Keratinocyte (primary cell): ENCODE results near the gene DPH6. TPM values are rescaled to one million over a fixed set of nuclear protein-coding genes. Genes with fewer than 3 reads are reported as not detected.

Source experiments
- DNase-seq: peaks from one replicate; pipeline ENCODE4 v3.0.0-alpha.2; 2011; ENCODE audit warnings: low read depth, missing footprints, low spot score
- FAIRE-seq: peaks from 2 replicates; lab custom pipeline; 2011; peaks lifted over from hg19 to GRCh38; lab: Jason Lieb, UNC
- H2AFZ ChIP-seq: 2 replicates; pipeline ENCODE4 v1.6.0; 2012; ENCODE audit warnings: low read length, control low read depth, inconsistent platforms; ENCODE audit not compliant: control insufficient read depth
- H3K27ac ChIP-seq: 2 replicates; pipeline ENCODE4 v1.5.1; 2011; ENCODE audit warnings: low read length; ENCODE audit not compliant: control insufficient read depth, insufficient read depth
- H3K27me3 ChIP-seq: 3 replicates; pipeline ENCODE4 v1.6.0; 2011; ENCODE audit warnings: low read length; ENCODE audit not compliant: control insufficient read depth, insufficient read depth; ENCODE audit errors: extremely low read depth
- H3K36me3 ChIP-seq, 2 experiments: 2 replicates in 1 of 2; 3 replicates in 1 of 2; pipeline ENCODE4 v1.5.1; 2011; ENCODE audit warnings: low read length in 2 of 2, mild to moderate bottlenecking in 1 of 2; ENCODE audit not compliant: control insufficient read depth in 2 of 2, insufficient read depth in 2 of 2; ENCODE audit errors: extremely low read depth in 1 of 2
- H3K4me1 ChIP-seq: 3 replicates; pipeline ENCODE4 v1.5.1; 2011; ENCODE audit warnings: low read length; ENCODE audit not compliant: control insufficient read depth, insufficient read depth; ENCODE audit errors: extremely low read depth
- H3K4me2 ChIP-seq: 3 replicates; pipeline ENCODE4 v1.6.0; 2011; ENCODE audit warnings: low read depth, low read length; ENCODE audit not compliant: control insufficient read depth, insufficient read depth; ENCODE audit errors: extremely low read depth
- H3K4me3 ChIP-seq, 3 experiments: fragments of 200-600 bp in 1 of 3; sonication (generic) in 1 of 3; 2 replicates in 2 of 3; 3 replicates in 1 of 3; pipeline ENCODE4 v1.5.1; 2011 to 2016; ENCODE audit warnings: low read length in 3 of 3, mild to moderate bottlenecking in 3 of 3, control low read depth in 2 of 3, inconsistent platforms in 1 of 3, low read depth in 1 of 3, mixed read lengths in 1 of 3, mixed run types in 1 of 3, moderate library complexity in 1 of 3; ENCODE audit not compliant: control insufficient read depth in 2 of 3, insufficient read depth in 2 of 3; ENCODE audit errors: extremely low read depth in 1 of 3
- H3K79me2 ChIP-seq: 2 replicates; pipeline ENCODE4 v1.6.0; 2012; ENCODE audit warnings: low read length; ENCODE audit not compliant: control insufficient read depth, insufficient read depth
- H3K9ac ChIP-seq: 3 replicates; pipeline ENCODE4 v1.6.0; 2011; ENCODE audit warnings: low read length; ENCODE audit not compliant: control insufficient read depth, insufficient read depth; ENCODE audit errors: extremely low read depth
- H3K9me1 ChIP-seq: 3 replicates; pipeline ENCODE4 v1.6.0; 2011; ENCODE audit warnings: low read length; ENCODE audit not compliant: control insufficient read depth, insufficient read depth; ENCODE audit errors: extremely low read depth
- H3K9me3 ChIP-seq: 2 replicates; pipeline ENCODE4 v1.5.1; 2012; ENCODE audit warnings: low read depth, low read length; ENCODE audit not compliant: control insufficient read depth
- H4K20me1 ChIP-seq: 3 replicates; pipeline ENCODE4 v1.6.0; 2011; ENCODE audit warnings: low read length; ENCODE audit not compliant: control insufficient read depth, insufficient read depth; ENCODE audit errors: extremely low read depth
- CTCF ChIP-seq, 3 experiments: IDR thresholded peaks in 1 of 3; conservative IDR thresholded peaks in 1 of 3; optimal IDR thresholded peaks in 1 of 3; 2 replicates in 2 of 3; 3 replicates in 1 of 3; pipeline versions ENCODE3 to v1.5.1; 2011; ENCODE audit warnings: low read length in 3 of 3, mild to moderate bottlenecking in 3 of 3, moderate library complexity in 2 of 3, control low read depth in 1 of 3, inconsistent platforms in 1 of 3; ENCODE audit not compliant: insufficient read depth in 2 of 3; ENCODE audit errors: extremely low read depth in 1 of 3
- EZH2 ChIP-seq: IDR thresholded peaks from one replicate; pipeline ENCODE4 v1.6.1; 2012; ENCODE audit warnings: inconsistent platforms, mild to moderate bottlenecking, low read length, moderate library complexity
- dilution Hi-C: fragments of 300-500 bp; cut with MboI; formaldehyde crosslinking; loops from one replicate; pipeline ENCODE4 v1.7.0; 2020; ENCODE audit warnings: low sequenced_read_pairs; ENCODE audit not compliant: extremely low pct_ligation_motif_present
- polyA plus RNA-seq, 5 experiments: library from polyadenylated mRNA; depleted of rRNA in 3 of 5; stranded (reverse) in 3 of 5; stranded (forward) in 1 of 5; unstranded in 1 of 5; fragments of >200 nt; gene quantifications; 1 replicate in 1 of 5; 2 replicates in 3 of 5; 3 replicates in 1 of 5; pipeline versions ENCODE4 v1.2.1 to v1.2.3, GENCODE V29; 2011 to 2012; ENCODE audit warnings: missing spikeins in 2 of 5, low read depth in 1 of 5, low replicate concordance in 1 of 5

Gene DPH6
- polyA plus RNA-seq, 1 donor (not counting 4 experiments of a cell fraction or from before 2014, with no cell fraction given): 13.6 TPM

GRCh38 chr15:35477312-35478262 is 68.4 kb downstream of the DPH6 start:
- H3K79me2 ChIP-seq: no peaks in the 10 kb centered on the region
- H3K4me3 ChIP-seq: no peak overlapping the region
- H3K9me3 ChIP-seq: no peaks in the 10 kb centered on the region
- no peak overlapping the region for H3K9ac ChIP-seq
- FAIRE-seq (peak; percentile 17), DNase-seq (no peak)
- dilution Hi-C loops: no loop called here
- no peaks in the 10 kb centered on the region for H4K20me1 ChIP-seq
- no peak overlapping the region for H2AFZ ChIP-seq
- no peak overlapping the region for H3K27ac ChIP-seq
- no peak overlapping the region for H3K4me2 ChIP-seq
- H3K36me3 ChIP-seq: no peaks in the 10 kb centered on the region
- no peaks in the 10 kb centered on the region for H3K27me3 ChIP-seq
- TF ChIP-seq CTCF (optimal IDR thresholded peaks at IDR 0.05 in 1 of 3, IDR thresholded peaks at IDR 0.05 in 1 of 3, conservative IDR thresholded peaks at IDR 0.05 in 1 of 3; ENCODE audit: extremely low read depth in 1 of 3, insufficient read depth in 2 of 3, low read length in 3 of 3): no peak
- TF ChIP-seq EZH2: no peak
- no peaks in the 10 kb centered on the region for H3K9me1 ChIP-seq
- peaks cover 23% of the 10 kb centered on the region for H3K4me1 ChIP-seq

- no peak for DNase-seq
- FAIRE-seq: no peak
- dilution Hi-C loops: no loop called here
Observed at GRCh38 chr15:35471024-35471423, 74.9 kb downstream of the DPH6 start.

More at GRCh38 chr15:35471024-35471423, 74.9 kb downstream of the DPH6 start:
- Histone ChIP-seq H3K4me3 (no peak overlapping the region), H2AFZ (no peak overlapping the region), H3K9me1 (no peaks in the 10 kb centered on the region), H3K27ac (no peak overlapping the region), H3K4me2 (no peak overlapping the region), H3K9me3 (no peaks in the 10 kb centered on the region), H3K27me3 (no peaks in the 10 kb centered on the region), H3K79me2 (no peaks in the 10 kb centered on the region), H3K36me3 (no peaks in the 10 kb centered on the region), H3K4me1 (no peaks in the 10 kb centered on the region), H4K20me1 (no peaks in the 10 kb centered on the region), H3K9ac (no peak overlapping the region)
- TF ChIP-seq CTCF (optimal IDR thresholded peaks at IDR 0.05 in 1 of 3, IDR thresholded peaks at IDR 0.05 in 1 of 3, conservative IDR thresholded peaks at IDR 0.05 in 1 of 3; ENCODE audit: extremely low read depth in 1 of 3, insufficient read depth in 2 of 3, low read length in 3 of 3) (no peak), EZH2 (no peak)
